A673 (cell line): ENCODE measurements around the gene PFKM.

Experiments used
- EZH2 ChIP-seq: fragments of 200-600 bp; sonication (generic); IDR thresholded peaks from 2 replicates; pipeline ENCODE4 v1.6.1; 2017; ENCODE audit warnings: borderline replicate concordance, low read depth, mild to moderate bottlenecking, mixed read lengths, antibody characterized with exemption, low read length; ENCODE audit not compliant: poor library complexity, severe bottlenecking
- TF ChIP-seq, protein P1 (sequence below): fragments of 300-800, 200-600 bp; sonication (generic); conservative IDR thresholded peaks from 2 replicates; pipeline ENCODE4 v1.5.1; 2017; ENCODE audit warnings: low read depth, mild to moderate bottlenecking, antibody characterized with exemption, low read length, moderate library complexity, mixed read lengths

DNA sequence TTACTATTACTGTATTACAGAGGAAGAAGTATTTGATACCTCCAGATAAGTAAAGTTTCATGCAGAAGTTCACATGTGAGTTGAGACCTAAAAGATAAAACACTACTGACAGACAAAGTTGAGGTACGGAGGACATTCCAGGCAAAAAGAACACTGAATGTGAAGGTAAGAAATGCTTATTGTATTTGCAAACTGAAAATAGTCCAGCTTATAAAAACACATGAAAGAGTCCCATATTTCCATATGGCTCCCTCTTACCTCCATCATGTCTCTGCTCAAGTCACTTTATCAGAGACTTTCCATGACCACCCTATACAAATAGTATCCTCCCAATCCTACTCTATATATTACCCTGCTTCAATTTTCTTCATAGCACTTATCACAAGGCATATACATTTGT is 49.1 kb upstream of the PFKM start:
- TF ChIP-seq EZH2, result no peak
- TF ChIP-seq, protein P1, sequence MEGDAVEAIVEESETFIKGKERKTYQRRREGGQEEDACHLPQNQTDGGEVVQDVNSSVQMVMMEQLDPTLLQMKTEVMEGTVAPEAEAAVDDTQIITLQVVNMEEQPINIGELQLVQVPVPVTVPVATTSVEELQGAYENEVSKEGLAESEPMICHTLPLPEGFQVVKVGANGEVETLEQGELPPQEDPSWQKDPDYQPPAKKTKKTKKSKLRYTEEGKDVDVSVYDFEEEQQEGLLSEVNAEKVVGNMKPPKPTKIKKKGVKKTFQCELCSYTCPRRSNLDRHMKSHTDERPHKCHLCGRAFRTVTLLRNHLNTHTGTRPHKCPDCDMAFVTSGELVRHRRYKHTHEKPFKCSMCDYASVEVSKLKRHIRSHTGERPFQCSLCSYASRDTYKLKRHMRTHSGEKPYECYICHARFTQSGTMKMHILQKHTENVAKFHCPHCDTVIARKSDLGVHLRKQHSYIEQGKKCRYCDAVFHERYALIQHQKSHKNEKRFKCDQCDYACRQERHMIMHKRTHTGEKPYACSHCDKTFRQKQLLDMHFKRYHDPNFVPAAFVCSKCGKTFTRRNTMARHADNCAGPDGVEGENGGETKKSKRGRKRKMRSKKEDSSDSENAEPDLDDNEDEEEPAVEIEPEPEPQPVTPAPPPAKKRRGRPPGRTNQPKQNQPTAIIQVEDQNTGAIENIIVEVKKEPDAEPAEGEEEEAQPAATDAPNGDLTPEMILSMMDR, result no peak
